HEK293 (cell line): ENCODE measurements around the gene UBALD1.
A peak's percentile ranks its signal among the peaks of the same experiment; 100 is the strongest.

ENCODE experiments used
- BCL11B ChIP-seq: fragments of 450-650 bp; formaldehyde crosslinking; IDR thresholded peaks from 2 replicates; pipeline ENCODE4 v1.5.1; 2016; ENCODE audit warnings: low read depth, missing biosample characterization, missing genetic modification characterization
- EGR2 ChIP-seq: fragments of 450-650 bp; formaldehyde crosslinking; IDR thresholded peaks from 2 replicates; pipeline ENCODE4 v1.5.1; 2016; ENCODE audit warnings: low read depth, missing biosample characterization, missing genetic modification characterization
- HIC1 ChIP-seq: fragments of 450-650 bp; formaldehyde crosslinking; IDR thresholded peaks from 2 replicates; pipeline ENCODE4 v1.5.1; 2016; ENCODE audit warnings: missing biosample characterization, missing genetic modification characterization
- INSM2 ChIP-seq: fragments of 450-650 bp; formaldehyde crosslinking; IDR thresholded peaks from 2 replicates; pipeline ENCODE4 v1.5.1; 2016; ENCODE audit warnings: missing biosample characterization, missing genetic modification characterization
- PRDM6 ChIP-seq: fragments of 450-650 bp; formaldehyde crosslinking; IDR thresholded peaks from 2 replicates; pipeline ENCODE4 v1.5.1; 2017; ENCODE audit warnings: missing biosample characterization, missing genetic modification characterization
- ZBTB11 ChIP-seq: fragments of 450-650 bp; formaldehyde crosslinking; conservative IDR thresholded peaks from 2 replicates; pipeline ENCODE4 v1.5.1; 2016; ENCODE audit warnings: low read depth, missing biosample characterization, missing genetic modification characterization
- ZBTB17 ChIP-seq: fragments of 450-650 bp; formaldehyde crosslinking; IDR thresholded peaks from 2 replicates; pipeline ENCODE4 v1.5.1; 2016; ENCODE audit warnings: missing biosample characterization, missing genetic modification characterization
- ZBTB20 ChIP-seq: fragments of 450-650 bp; formaldehyde crosslinking; IDR thresholded peaks from 2 replicates; pipeline ENCODE4 v1.5.1; 2016; ENCODE audit warnings: missing biosample characterization, missing genetic modification characterization
- ZBTB26 ChIP-seq: fragments of 450-650 bp; formaldehyde crosslinking; optimal IDR thresholded peaks from 2 replicates; pipeline ENCODE3; 2016; ENCODE audit warnings: missing biosample characterization, mild to moderate bottlenecking, missing genetic modification characterization
- ZBTB48 ChIP-seq: fragments of 450-650 bp; formaldehyde crosslinking; IDR thresholded peaks from 2 replicates; pipeline ENCODE4 v1.5.1; 2016; ENCODE audit warnings: missing biosample characterization, missing genetic modification characterization
- ZBTB8A ChIP-seq: fragments of 450-650 bp; formaldehyde crosslinking; IDR thresholded peaks from 2 replicates; pipeline ENCODE4 v1.5.1; 2016; ENCODE audit warnings: missing biosample characterization, missing genetic modification characterization
- ZFP3 ChIP-seq: fragments of 450-650 bp; formaldehyde crosslinking; IDR thresholded peaks from 2 replicates; pipeline ENCODE4 v1.5.1; 2016; ENCODE audit warnings: low read depth, missing biosample characterization, missing genetic modification characterization
- ZIC2 ChIP-seq: fragments of 450-650 bp; formaldehyde crosslinking; IDR thresholded peaks from 2 replicates; pipeline ENCODE4 v1.5.1; 2016; ENCODE audit warnings: missing biosample characterization, missing genetic modification characterization
- ZNF132 ChIP-seq: fragments of 450-650 bp; formaldehyde crosslinking; IDR thresholded peaks from 2 replicates; pipeline ENCODE4 v1.5.1; 2017; ENCODE audit warnings: missing biosample characterization, missing genetic modification characterization, borderline replicate concordance
- ZNF155 ChIP-seq: fragments of 450-650 bp; formaldehyde crosslinking; IDR thresholded peaks from 2 replicates; pipeline ENCODE4 v1.5.1; 2016; ENCODE audit warnings: missing biosample characterization, missing genetic modification characterization
- ZNF202 ChIP-seq: fragments of 450-650 bp; formaldehyde crosslinking; IDR thresholded peaks from 2 replicates; pipeline ENCODE4 v1.5.1; 2016; ENCODE audit warnings: missing biosample characterization, missing genetic modification characterization, borderline replicate concordance
- ZNF221 ChIP-seq: fragments of 450-650 bp; formaldehyde crosslinking; IDR thresholded peaks from 2 replicates; pipeline ENCODE4 v1.5.1; 2017; ENCODE audit warnings: missing biosample characterization, missing genetic modification characterization, borderline replicate concordance
- ZNF223 ChIP-seq: fragments of 450-650 bp; formaldehyde crosslinking; IDR thresholded peaks from 2 replicates; pipeline ENCODE4 v1.5.1; 2016; ENCODE audit warnings: missing biosample characterization, missing genetic modification characterization
- ZNF24 ChIP-seq: fragments of 450-650 bp; formaldehyde crosslinking; IDR thresholded peaks from 2 replicates; pipeline ENCODE4 v1.5.1; 2016; ENCODE audit warnings: missing biosample characterization, missing genetic modification characterization
- ZNF350 ChIP-seq: fragments of 450-650 bp; formaldehyde crosslinking; IDR thresholded peaks from 2 replicates; pipeline ENCODE4 v1.5.0; 2017; ENCODE audit warnings: missing biosample characterization, mild to moderate bottlenecking, missing genetic modification characterization
- ZNF362 ChIP-seq: fragments of 450-650 bp; formaldehyde crosslinking; IDR thresholded peaks from 2 replicates; pipeline ENCODE4 v1.5.1; 2016; ENCODE audit warnings: missing biosample characterization, missing genetic modification characterization
- ZNF433 ChIP-seq: fragments of 450-650 bp; formaldehyde crosslinking; IDR thresholded peaks from 2 replicates; pipeline ENCODE4 v1.5.1; 2016; ENCODE audit warnings: missing biosample characterization, missing genetic modification characterization, low read depth
- ZNF544 ChIP-seq: fragments of 450-650 bp; formaldehyde crosslinking; IDR thresholded peaks from 2 replicates; pipeline ENCODE4 v1.5.0; 2017; ENCODE audit warnings: missing biosample characterization, missing genetic modification characterization
- ZNF629 ChIP-seq: fragments of 450-650 bp; formaldehyde crosslinking; IDR thresholded peaks from 2 replicates; pipeline ENCODE4 v1.5.1; 2017; ENCODE audit warnings: missing biosample characterization, missing genetic modification characterization
- ZSCAN18 ChIP-seq: fragments of 450-650 bp; formaldehyde crosslinking; IDR thresholded peaks from 2 replicates; pipeline ENCODE4 v1.5.1; 2016; ENCODE audit warnings: missing biosample characterization, missing genetic modification characterization
- ZXDB ChIP-seq: fragments of 450-650 bp; formaldehyde crosslinking; IDR thresholded peaks from 2 replicates; pipeline ENCODE4 v1.5.1; 2016; ENCODE audit warnings: missing biosample characterization, missing genetic modification characterization

The UBALD1 gene

GRCh38 chr16:4624015-4624826, 9.5 kb upstream of the UBALD1 start, which contains the start of gene MGRN1 (continued):
- TF ChIP-seq ZSCAN18 (tag by site-specific recombination) = no peak
- 0 out of 2 replicates have a peak, but pooled peaks have one; percentile 18 for TF ChIP-seq HIC1
- no peak for TF ChIP-seq ZFP3 (tag by site-specific recombination)
- TF ChIP-seq ZNF221 = no peak
- no peak for TF ChIP-seq ZNF362 (tag by site-specific recombination)
- no peak; the same call in 1 of the 2 replicates for TF ChIP-seq ZBTB48 (tag by site-specific recombination)
- peak; percentile 50; the same call in 1 of the 2 replicates for TF ChIP-seq ZBTB11
- TF ChIP-seq ZNF544 (tag by site-specific recombination) = no peak
- no peak for TF ChIP-seq PRDM6 (tag by site-specific recombination)
- TF ChIP-seq ZNF350 (tag by site-specific recombination) = no peak
- TF ChIP-seq ZNF223 (tag by site-specific recombination) = no peak
- no peak for TF ChIP-seq BCL11B (tag by site-specific recombination)
- TF ChIP-seq ZIC2 (tag by site-specific recombination) = 0 out of 2 replicates have a peak, but pooled peaks have one; percentile 22
- no peak for TF ChIP-seq ZNF132 (tag by site-specific recombination)
- peak; percentile 87 for TF ChIP-seq ZNF629 (tag by site-specific recombination)
- no peak for TF ChIP-seq ZBTB26 (tag by site-specific recombination)
- TF ChIP-seq ZNF24 = peak; percentile 87
- peak; percentile 19; the same call in 1 of the 2 replicates for TF ChIP-seq INSM2
- no peak for TF ChIP-seq ZNF155 (tag by site-specific recombination)
- no peak for TF ChIP-seq ZNF433
- peak; percentile 84; the same call in 1 of the 2 replicates for TF ChIP-seq ZXDB (tag by site-specific recombination)
- no peak for TF ChIP-seq ZNF202 (tag by site-specific recombination)
- TF ChIP-seq ZBTB8A = peak; percentile 85
- TF ChIP-seq EGR2 (tag by site-specific recombination) = no peak
- TF ChIP-seq ZBTB20 = peak; percentile 66; the same call in 1 of the 2 replicates
- peak; percentile 90 for TF ChIP-seq ZBTB17 (tag by site-specific recombination)
